Chondrocyte (in vitro differentiated cells): ENCODE results near the gene CATSPER4. TPM values are rescaled to one million over a fixed set of nuclear protein-coding genes. Genes with fewer than 3 reads are reported as not detected.

ENCODE experiments used
- DNase-seq: peaks from one replicate; pipeline ENCODE4 v3.0.0; 2021; ENCODE audit warnings: mixed read lengths, low spot score
- H3K27ac Mint-ChIP-seq: one replicate; pipeline ENCODE4 v1.8.0; 2021; ENCODE audit warnings: mild to moderate bottlenecking, moderate library complexity, mixed read lengths; ENCODE audit not compliant: unreplicated experiment
- H3K27me3 Mint-ChIP-seq: 2 replicates; pipeline ENCODE4 v1.8.0; 2021; ENCODE audit warnings: low read depth, mixed read lengths
- H3K36me3 Mint-ChIP-seq: 2 replicates; pipeline ENCODE4 v1.8.0; 2021; ENCODE audit warnings: low read depth, mixed read lengths
- H3K4me1 Mint-ChIP-seq: 2 replicates; pipeline ENCODE4 v1.8.0; 2021; ENCODE audit warnings: low read depth, mild to moderate bottlenecking, mixed read lengths
- H3K4me3 Mint-ChIP-seq: one replicate; pipeline ENCODE4 v1.8.0; 2021; ENCODE audit warnings: mild to moderate bottlenecking, moderate library complexity, mixed read lengths; ENCODE audit not compliant: unreplicated experiment
- H3K9me3 Mint-ChIP-seq: 2 replicates; pipeline ENCODE4 v1.8.0; 2021; ENCODE audit warnings: low read depth, mixed read lengths
- total RNA-seq: library from RNA; stranded (reverse); gene quantifications from 3 replicates; pipeline ENCODE4 v1.2.1, GENCODE V29; 2021
- TF ChIP-seq, protein P1 (sequence below): fragments of 200-600 bp; sonication (generic); IDR thresholded peaks from 2 replicates; pipeline ENCODE4 v1.5.0; 2021; ENCODE audit warnings: antibody characterized with exemption, mild to moderate bottlenecking, moderate library complexity

The CATSPER4 gene
- total RNA-seq, 1 donor from 2014 or later: not detected

GRCh38 chr1:26210147-26210870 is 19.9 kb downstream of the CATSPER4 start:
- no peak overlapping the region for H3K4me3 Mint-ChIP-seq
- peaks cover 9% of the 10 kb centered on the region for H3K27me3 Mint-ChIP-seq
- H3K27ac Mint-ChIP-seq: no peak overlapping the region
- no peaks in the 10 kb centered on the region for H3K9me3 Mint-ChIP-seq
- TF ChIP-seq, protein P1, sequence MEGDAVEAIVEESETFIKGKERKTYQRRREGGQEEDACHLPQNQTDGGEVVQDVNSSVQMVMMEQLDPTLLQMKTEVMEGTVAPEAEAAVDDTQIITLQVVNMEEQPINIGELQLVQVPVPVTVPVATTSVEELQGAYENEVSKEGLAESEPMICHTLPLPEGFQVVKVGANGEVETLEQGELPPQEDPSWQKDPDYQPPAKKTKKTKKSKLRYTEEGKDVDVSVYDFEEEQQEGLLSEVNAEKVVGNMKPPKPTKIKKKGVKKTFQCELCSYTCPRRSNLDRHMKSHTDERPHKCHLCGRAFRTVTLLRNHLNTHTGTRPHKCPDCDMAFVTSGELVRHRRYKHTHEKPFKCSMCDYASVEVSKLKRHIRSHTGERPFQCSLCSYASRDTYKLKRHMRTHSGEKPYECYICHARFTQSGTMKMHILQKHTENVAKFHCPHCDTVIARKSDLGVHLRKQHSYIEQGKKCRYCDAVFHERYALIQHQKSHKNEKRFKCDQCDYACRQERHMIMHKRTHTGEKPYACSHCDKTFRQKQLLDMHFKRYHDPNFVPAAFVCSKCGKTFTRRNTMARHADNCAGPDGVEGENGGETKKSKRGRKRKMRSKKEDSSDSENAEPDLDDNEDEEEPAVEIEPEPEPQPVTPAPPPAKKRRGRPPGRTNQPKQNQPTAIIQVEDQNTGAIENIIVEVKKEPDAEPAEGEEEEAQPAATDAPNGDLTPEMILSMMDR: no peak
- H3K4me1 Mint-ChIP-seq: no peaks in the 10 kb centered on the region
- H3K36me3 Mint-ChIP-seq: no peaks in the 10 kb centered on the region
- no peak for DNase-seq

- H3K27me3 Mint-ChIP-seq: peaks cover 9% of the 10 kb centered on the region
- TF ChIP-seq, protein P1: no peak
- no peaks in the 10 kb centered on the region for H3K4me1 Mint-ChIP-seq
- H3K36me3 Mint-ChIP-seq: no peaks in the 10 kb centered on the region
- H3K27ac Mint-ChIP-seq: no peak overlapping the region
- no peak overlapping the region for H3K4me3 Mint-ChIP-seq
- no peaks in the 10 kb centered on the region for H3K9me3 Mint-ChIP-seq
- no peak for DNase-seq
Measured at GRCh38 chr1:26212726-26213125, 22.3 kb downstream of the CATSPER4 start.

DNA sequence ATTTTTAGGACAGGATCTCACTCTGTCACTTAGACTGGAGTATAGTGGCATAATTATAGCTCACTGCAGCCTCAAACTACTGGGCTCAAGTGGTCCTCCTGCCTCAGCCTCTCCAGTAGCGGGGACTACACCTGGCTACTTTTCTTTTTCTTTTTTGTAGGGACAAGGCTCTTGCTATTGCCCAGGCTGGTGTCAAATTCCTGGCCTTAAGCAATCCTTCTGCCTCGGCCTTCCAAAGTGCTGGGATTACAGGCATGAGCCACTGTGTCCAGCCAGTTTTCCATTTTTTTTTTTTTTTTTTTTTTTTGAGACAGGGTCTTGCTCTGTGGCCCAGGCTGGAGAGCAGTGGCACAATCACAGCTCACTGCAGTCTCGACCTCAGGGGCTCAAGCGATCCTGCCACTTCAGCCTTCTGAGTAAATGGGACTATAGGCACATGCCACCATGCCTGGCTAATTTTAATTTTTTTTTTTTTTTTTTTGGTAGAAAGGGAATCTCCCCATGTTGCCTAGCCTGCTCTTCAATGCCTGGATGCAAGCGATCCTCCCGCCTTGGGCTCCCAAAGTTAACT is 23.0 kb downstream of the CATSPER4 start:
- no peaks in the 10 kb centered on the region for H3K9me3 Mint-ChIP-seq
- DNase-seq: no peak
- H3K27me3 Mint-ChIP-seq: peaks cover 9% of the 10 kb centered on the region
- no peaks in the 10 kb centered on the region for H3K4me1 Mint-ChIP-seq
- TF ChIP-seq, protein P1: no peak
- no peak overlapping the region for H3K4me3 Mint-ChIP-seq
- no peak overlapping the region for H3K27ac Mint-ChIP-seq
- H3K36me3 Mint-ChIP-seq: no peaks in the 10 kb centered on the region

DNA sequence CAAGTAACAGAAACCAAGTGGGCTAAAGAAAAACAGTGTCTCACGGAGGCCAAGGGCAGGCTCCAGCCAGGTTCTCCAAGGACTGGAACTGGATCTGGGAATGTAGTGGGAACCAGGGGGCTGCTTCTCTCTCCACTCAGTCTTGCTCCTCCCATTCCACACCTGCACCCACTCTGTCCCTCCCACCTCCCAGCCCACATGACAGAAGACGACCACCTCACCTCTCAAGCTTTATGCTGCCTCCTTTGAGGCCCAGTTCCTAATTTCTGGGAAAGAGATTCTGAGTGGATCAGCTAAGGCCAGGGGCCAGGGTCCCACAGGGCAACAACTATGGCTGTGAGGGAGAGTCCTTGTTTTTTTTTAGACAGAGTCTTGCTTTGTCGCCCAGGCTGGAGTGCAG is 24.8 kb downstream of the CATSPER4 start:
- TF ChIP-seq, protein P1: no peak
- Mint-ChIP-seq H3K36me3 (no peaks in the 10 kb centered on the region), H3K4me3 (no peak overlapping the region), H3K4me1 (peaks cover 3% of the 10 kb centered on the region), H3K27ac (no peak overlapping the region), H3K9me3 (no peaks in the 10 kb centered on the region), H3K27me3 (peaks cover 2% of the 10 kb centered on the region)
- no peak for DNase-seq

DNA sequence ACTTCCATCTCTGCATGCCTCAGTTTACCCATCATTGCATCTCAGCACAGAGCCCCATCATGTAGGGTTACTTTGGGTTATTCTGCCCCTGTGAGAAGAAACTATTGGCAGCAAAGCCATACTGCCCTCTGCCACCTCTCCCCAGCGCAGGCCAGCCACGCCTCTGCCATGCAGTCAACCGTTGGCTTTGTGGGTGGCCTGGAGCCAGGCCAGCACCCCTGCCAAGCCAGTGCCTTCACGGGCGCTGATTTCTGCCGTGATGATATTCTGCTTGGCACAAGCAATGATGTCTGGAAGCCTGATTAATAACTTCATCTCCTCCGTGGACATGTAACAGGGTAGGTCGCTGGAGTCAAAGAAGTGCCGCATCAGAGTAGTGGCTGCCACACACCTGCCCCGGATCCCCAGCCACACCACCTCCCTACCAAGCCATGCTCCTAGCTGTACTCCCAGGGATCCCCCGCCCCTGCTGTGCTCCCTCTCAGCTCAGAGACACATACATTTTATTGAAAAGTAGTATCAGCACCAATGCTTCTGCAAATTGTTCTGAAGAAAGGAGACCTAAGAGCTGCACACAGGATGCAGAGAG is 28.6 kb downstream of the CATSPER4 start:
- DNase-seq: no peak
- no peak overlapping the region for H3K27ac Mint-ChIP-seq
- peaks cover 6% of the 10 kb centered on the region for H3K4me1 Mint-ChIP-seq
- no peaks in the 10 kb centered on the region for H3K36me3 Mint-ChIP-seq
- H3K27me3 Mint-ChIP-seq: no peaks in the 10 kb centered on the region
- H3K9me3 Mint-ChIP-seq: no peaks in the 10 kb centered on the region
- TF ChIP-seq, protein P1: no peak
- H3K4me3 Mint-ChIP-seq: no peak overlapping the region
